HG03066 (cell line): ENCODE data around the gene PSMB5.

Source experiments
- ATAC-seq: cut with Tn5 transposase; IDR thresholded peaks from one replicate; pipeline ENCODE4 v1.9.1; 2021; ENCODE audit warnings: low read depth; ENCODE audit not compliant: unreplicated experiment

Gene PSMB5

DNA sequence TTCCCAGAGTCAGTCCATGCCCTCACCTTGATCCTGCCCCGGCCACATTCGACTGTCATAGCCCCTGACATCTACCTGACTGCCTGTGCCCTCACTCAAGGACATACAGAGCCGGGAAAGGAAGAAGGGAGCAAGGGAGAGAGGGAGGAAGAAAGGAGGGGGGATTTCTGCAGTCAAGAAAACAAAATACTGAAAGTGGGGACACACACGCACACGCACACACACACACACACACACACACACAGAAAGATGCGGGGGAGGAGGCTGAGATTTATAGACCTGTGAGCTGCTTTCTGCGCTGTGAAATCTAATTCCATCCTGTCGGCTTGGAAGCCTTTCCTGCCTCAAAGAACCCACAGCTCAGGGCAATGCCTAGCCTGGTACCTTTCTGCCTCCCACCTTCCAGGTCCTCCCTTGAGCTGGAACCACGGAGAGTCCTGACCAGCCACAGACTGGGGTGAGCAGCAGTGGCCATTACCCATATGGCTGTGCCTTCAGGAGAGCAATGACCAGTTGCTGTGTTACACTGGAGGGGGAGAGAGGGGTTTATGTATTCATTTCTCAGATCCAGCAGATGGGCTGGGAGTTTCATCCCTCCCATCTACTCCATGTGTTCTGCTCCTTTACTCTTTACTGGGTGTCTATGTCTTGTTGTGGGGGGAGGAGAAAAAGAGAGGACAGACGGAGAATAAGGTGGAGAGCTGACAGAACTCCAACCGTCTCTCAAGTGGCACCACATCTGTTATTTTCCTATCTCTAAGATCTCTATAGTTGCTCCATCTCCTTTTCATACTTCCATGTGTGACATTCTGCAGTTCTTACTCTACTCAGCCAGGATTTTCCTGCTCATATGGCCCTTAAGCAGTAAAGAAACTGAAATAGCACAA, 37.7 kb downstream of the PSMB5 start:
- ATAC-seq: no peak

DNA sequence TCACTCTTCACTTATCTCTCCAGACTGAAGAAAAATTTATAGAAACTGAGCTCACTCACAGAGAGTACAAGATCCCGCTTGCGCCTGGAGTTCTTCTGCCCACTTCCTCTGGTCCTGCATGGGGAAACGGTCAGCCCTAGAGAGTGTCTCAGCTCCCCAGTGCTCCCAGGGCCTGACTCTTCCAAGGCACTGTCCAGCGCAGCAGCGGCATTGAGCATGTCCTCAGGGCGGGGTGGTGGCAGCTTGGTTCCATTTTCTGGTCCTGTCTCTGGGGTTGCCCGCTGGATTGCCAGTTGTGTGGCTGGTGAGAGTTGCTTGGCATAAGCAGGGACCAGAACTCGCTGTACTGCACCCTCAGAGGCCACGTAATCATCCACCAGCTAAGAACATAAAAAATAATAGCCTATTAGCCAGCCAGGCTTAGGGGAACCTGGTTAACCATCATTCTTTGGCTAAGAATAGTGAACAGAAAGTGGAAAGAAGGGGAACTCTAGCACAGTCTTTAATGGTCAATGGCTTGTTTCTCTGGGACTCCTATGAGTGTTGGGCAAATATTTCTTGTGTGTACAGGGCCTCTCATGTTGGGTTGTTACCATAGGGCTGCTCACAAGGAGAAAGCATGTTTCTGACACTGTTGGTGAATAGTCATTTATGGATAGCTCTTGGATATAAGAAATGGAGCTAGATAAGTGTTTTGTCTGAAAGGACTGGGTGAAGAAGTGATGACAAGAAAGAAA, 38.6 kb downstream of the PSMB5 start:
- no peak for ATAC-seq

GRCh38 chr14:22994762-22995275, 39.9 kb downstream of the PSMB5 start:
- no peak for ATAC-seq

GRCh38 chr14:22993517-22993916, 41.2 kb downstream of the PSMB5 start:
- no peak for ATAC-seq

GRCh38 chr14:22991852-22992251, 42.8 kb downstream of the PSMB5 start:
- ATAC-seq: no peak

DNA sequence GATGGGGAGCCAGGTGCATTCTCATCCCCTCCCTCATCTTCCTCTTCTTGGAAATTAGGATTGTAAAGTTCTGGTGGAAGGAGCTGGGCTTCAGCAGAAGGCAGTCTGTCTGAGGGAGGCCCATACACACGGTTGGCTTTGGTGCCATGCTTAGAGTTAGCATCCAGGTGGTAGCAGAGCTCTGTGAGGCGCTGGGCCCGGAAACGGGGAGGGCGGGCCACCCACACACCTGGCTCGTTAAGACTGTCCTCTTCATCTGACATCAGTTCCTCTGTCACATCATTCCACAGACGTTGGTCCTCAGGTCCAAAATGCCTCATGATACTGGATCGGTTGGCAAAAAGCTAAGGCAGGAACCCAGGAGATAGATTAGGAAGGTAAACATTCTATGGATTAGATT, 47.4 kb downstream of the PSMB5 start:
- no peak for ATAC-seq

- ATAC-seq: no peak
Measured at GRCh38 chr14:22986508-22987054, 48.1 kb downstream of the PSMB5 start.

DNA sequence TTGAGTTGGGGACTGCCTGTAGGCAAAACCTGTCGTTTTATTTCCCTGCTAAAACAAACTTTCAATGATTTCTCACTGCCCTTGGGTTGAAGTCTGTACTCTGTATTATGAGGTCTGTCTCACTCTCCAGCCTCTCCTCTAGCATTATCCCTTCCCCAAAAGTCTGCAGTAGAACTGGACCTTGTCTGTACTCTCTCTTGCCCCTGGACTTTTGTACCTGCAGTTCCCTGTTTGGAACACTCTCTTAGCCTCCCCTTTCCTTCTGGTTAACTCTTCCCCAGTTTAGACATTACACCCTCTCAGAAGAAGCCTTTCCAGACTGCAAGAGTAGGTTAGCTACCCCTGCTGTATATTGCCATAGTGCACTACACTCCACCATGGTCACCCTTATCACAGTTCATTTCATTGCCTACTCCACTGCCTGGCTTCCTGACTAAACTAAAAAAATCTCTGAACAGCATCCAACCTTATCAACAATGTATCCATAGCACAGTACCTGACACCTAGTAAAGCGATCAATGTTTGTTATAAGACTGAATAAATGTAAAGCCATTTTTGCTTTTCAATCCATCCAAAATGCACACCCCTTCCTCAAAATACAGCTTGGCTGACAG, 48.7 kb downstream of the PSMB5 start:
- no peak for ATAC-seq

DNA sequence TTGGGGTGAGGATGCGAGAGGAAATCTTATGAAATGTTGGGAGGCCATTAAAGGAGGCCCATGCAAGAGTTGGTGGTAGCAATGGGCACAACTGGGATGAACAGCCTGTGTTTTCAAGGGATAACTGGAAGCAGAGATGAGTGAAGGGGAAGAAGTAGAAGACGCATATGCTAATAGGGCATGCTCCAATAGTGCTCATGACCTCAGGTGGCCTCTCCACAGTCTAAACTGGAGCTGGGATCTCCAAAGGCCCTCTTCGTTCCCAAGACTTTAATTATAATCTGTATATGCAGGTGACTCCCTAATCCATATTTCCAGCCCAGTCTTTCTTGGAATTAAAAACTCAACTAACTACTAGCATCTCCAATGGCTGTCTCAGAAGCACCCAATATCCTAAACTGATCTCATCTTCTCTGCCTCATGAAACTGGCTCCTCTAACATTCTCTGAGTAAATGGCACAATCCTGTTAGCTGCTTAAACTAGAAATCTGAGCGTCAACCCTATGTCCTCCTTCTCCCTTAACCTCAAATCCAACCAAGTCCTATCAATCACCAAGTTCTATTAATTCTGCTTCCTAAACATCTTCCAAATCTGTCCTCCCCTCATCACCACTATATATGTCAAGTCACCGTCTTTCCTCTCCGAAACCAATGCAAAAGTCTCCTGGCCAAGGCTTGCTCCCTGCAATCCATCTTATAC, 49.6 kb downstream of the PSMB5 start:
- no peak for ATAC-seq

DNA sequence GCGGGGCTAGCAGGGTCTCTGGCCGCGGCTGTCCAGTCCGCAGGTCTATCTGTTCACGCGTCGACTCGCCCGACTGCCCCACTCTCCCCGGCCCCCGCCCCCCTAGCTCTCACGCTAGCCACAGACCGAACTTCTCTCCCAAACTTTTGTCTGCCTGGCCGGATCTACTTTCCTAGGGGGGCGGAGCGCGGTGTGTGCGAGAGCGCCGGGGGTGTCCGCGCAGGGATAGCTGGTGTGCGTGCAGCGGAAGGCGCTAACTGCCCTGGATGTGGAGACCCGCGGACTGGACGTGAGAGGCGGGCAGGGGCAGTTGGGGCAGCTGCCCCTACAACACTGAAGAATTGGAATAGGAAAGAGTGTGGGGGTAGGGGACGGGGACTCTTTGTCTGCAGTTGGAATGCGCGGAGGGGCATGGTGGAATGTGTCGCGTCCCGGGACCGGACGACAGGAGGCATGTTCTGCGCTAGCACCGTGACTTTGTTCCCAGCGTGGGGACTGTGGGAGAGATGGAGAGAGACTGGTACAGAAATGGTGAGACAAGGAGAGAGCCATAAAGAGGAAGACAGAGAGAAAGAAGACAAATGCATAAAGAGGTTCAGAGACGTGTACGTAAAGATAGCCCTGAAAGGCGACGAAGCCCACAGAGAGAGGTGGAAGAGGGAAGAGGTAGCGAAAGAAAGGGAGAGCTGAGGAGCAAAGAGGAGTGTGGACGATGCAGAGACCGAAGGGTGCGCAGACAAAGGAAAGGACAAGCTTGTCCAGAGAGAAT, 52.0 kb downstream of the PSMB5 start, which contains the start of gene AJUBA:
AJUBA (minus strand) TSS at position 75 of the 769 bp plus-strand sequence. CDS start 285 bp downstream, outside the sequence.
- no peak for ATAC-seq

DNA sequence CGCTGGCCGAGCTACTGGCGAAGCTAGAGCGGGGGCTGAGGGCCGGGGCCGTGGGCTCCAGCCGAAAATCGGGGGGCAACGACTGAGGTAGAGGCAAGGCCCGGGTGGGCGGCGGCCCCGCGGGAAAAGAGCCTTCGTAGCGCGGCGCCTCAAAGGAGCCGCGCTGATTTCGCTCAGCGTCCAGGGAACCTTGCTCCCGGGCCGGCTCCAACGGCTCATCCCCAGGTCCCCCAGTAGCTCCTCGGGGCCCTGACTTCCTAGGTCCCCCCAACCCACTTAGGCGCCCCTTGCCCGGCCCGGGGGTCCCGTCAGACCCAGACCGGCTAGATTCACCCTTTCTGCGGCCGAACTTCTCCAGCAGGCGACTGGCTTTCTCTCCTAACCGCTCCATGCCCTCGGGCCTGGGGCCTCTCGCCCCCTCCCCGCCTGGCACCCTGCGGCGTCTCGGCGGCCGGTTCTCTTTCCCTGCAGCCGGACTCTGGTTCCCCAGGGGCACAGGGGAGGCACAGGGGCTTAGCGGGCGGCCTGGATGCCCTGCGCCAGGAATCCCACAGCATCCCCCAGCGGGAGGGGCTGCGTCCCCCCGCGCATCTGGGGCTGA, 52.7 kb downstream of the PSMB5 start:
- no peak for ATAC-seq

GRCh38 chr14:22981090-22981875, 53.4 kb downstream of the PSMB5 start:
- no peak for ATAC-seq

DNA sequence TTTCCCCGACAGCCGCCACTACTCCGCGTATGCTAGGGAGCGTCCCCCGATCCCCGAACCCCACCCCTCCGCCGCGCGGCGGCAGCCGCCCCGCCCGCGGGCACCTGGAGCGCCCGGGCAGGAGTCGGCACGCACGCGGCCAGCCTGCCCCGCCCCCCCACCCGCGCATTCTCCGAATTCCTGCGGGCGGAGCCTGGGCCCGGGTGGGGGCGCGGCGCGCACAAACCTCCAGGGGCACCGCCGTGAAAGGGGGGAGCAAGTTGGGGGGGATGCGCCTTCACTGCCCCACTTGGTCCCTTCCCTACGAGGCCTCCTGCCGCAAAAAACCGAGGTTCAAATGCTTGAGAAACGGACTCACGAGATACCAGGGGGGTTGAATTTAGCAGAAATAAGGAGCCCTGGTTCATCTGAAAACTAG, 54.0 kb downstream of the PSMB5 start:
- ATAC-seq: no peak

DNA sequence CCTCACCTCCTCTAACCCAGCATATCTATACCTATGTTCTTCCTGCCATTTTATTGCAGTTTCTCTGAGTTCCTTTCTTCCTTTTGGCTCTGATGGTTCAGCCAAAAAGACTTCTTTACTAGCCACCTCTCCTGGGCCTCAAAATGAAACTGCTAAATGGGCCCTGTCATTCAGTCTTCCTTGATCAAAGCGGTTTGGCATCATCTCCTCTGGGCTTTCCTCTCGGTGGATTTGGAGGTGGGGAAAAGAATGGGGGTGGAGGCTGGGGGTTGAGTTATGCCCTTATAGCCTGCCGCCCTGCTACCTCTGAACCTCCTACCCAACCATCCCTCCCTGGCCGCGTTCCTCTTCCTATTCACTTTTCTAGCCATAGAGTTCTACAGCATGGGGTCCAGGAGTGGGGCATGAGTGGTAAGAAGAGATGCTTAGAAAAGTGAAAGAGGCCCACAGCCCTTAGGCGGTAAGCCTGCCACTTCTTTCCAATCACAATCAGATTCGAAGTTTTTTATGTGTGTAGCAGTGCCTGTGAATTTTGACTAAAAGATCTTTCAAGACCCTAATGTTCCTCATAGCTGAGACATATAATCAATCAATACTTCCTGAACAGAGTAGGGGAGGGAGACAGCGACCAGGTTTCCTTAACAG, 54.8 kb downstream of the PSMB5 start:
- ATAC-seq: no peak

DNA sequence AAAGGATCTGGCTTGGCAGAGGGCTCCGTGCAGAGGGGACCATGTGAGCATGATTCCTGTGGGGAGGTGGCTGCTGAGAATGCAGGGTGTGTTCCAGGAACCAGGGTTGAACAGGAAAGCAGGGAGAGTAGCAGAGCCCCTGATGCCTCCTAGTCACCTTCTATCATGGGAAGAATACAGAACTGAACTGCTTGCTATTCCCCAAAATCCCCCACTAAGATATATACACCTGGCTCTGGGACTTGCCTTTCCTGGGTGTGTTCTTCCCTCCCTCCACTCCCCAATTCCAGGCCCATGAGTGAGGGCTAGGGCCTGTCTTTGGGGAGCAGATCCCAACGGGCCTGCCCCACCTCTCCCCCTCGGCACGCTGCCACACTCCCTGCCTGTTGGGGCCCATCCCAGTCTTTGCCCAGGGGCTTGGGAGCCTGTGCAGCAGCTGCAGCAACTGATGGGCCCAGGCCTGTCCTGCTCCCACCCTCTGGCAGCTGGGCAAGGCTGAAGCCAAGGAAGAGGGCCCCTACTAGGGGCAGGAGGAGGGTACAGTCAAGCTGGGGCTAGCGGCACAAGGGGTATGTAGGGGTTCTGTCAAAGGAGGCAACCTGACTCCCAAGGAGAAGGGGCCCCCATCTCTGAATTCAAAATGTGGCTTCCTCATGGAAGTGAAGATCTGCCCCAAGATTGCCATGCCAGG, 55.6 kb downstream of the PSMB5 start:
- no peak for ATAC-seq

DNA sequence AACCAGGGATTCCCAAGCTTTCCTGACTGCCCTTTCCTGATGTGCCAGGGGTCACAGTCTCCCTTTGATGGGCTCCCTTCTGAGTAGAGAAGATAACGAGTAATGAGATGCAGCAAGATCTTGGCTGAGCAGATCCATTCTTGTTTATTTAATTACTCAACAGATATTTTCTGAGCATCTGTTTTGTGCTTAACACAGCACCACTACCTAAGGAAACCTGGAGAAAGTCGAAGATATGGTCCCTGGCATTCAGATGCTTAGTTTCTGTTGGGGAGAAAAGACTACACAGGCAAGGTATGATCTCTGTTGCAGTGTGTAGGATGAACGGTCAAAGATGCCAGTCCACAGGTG, 56.2 kb downstream of the PSMB5 start:
- ATAC-seq: no peak
